Epithelial cell of proximal tubule (primary cell): ENCODE results near the gene ZFP91. TPM values are rescaled to one million over a fixed set of nuclear protein-coding genes. Genes with fewer than 3 reads are reported as not detected.

Experiments used
- DNase-seq: peaks from one replicate; pipeline ENCODE4 v3.0.0-alpha.2; 2011; ENCODE audit warnings: low read depth
- H3K4me3 ChIP-seq: 2 replicates; pipeline ENCODE4 v1.5.1; 2011; ENCODE audit warnings: low read depth, mild to moderate bottlenecking, low read length
- total RNA-seq: library from RNA; depleted of rRNA; stranded (reverse); fragments of >200 nt; gene quantifications from 2 replicates; pipeline ENCODE4 v1.2.3, GENCODE V29; 2015
- TF ChIP-seq, protein P1 (sequence below): conservative IDR thresholded peaks from 2 replicates; pipeline ENCODE4 v1.5.1; 2012; ENCODE audit warnings: low read depth, mild to moderate bottlenecking, low read length

The ZFP91 gene
- total RNA-seq, 1 donor from 2014 or later: 25.8 TPM

DNA sequence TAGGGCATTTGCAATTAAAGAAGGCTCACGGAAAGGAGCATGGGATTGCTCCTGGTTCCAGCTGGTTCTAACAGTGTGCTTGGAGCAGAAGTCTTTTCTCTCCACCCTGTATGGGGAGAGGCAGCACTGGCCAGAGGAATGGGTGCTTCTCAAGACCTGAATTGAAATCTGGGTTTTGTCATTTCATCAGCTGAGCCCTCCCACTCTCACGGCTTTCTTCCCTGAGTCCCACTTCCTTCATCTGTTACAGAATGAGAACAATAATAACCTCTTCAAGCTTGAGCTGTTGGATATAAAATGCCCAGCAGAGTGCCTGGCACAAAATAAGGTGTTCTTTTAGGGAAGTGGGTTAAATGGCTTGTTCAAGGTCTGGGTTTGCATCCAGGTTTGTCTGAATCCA, 60.8 kb downstream of the ZFP91 start:
- TF ChIP-seq, protein P1, sequence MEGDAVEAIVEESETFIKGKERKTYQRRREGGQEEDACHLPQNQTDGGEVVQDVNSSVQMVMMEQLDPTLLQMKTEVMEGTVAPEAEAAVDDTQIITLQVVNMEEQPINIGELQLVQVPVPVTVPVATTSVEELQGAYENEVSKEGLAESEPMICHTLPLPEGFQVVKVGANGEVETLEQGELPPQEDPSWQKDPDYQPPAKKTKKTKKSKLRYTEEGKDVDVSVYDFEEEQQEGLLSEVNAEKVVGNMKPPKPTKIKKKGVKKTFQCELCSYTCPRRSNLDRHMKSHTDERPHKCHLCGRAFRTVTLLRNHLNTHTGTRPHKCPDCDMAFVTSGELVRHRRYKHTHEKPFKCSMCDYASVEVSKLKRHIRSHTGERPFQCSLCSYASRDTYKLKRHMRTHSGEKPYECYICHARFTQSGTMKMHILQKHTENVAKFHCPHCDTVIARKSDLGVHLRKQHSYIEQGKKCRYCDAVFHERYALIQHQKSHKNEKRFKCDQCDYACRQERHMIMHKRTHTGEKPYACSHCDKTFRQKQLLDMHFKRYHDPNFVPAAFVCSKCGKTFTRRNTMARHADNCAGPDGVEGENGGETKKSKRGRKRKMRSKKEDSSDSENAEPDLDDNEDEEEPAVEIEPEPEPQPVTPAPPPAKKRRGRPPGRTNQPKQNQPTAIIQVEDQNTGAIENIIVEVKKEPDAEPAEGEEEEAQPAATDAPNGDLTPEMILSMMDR: no peak
- no peak for DNase-seq
- H3K4me3 ChIP-seq: no peak overlapping the region

- DNase-seq: no peak
- TF ChIP-seq, protein P1: no peak
- no peak overlapping the region for H3K4me3 ChIP-seq
These were observed 61.6 kb downstream of the ZFP91 start for GRCh38 chr11:58640386-58641023.

- TF ChIP-seq, protein P1: no peak
- H3K4me3 ChIP-seq: no peak overlapping the region
- DNase-seq: no peak
These were observed 62.5 kb downstream of the ZFP91 start for GRCh38 chr11:58641341-58641740.

DNA sequence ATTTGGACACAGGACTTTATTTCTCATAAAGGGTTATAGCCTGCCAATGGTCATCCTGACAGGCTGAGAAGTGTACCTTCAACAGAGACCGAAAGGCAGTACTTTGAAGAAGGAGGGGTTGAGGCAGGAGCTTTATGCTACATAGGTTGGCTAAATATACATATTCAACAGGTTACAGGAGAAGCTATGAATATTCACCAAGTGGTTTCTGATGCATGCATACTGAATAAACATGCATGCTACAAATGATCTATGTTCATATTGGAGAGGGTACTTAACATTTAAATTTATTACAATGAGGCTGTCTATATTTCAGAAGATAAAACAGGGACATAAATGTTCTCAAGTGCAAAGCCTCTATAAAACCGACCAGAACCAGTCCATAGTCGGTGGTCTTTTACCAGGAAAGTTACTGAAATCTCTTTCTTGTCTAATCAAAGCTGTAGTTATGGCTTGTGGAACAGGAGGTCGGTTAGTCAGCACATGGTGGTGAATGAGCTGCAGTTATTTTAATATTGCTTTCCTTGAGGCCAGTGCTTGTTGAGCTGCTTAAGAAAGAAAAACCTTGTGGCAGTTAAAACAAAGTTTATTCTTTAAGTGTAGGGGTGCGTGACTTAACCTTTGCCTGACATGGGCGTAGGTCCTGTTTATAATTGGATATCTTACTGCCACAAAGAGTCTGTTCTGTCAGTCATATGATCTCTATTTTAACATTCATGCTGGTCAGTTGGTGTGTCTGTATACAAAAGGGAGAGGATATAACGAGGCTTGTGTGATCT, 63.1 kb downstream of the ZFP91 start:
- H3K4me3 ChIP-seq: no peak overlapping the region
- no peak for DNase-seq
- TF ChIP-seq, protein P1: no peak

GRCh38 chr11:58645854-58646253, 67.0 kb downstream of the ZFP91 start:
- no peak overlapping the region for H3K4me3 ChIP-seq
- DNase-seq: no peak
- TF ChIP-seq, protein P1: no peak

- no peak overlapping the region for H3K4me3 ChIP-seq
- TF ChIP-seq, protein P1: no peak
- no peak for DNase-seq
These were observed 68.4 kb downstream of the ZFP91 start for GRCh38 chr11:58647141-58647699.
